ENCODE measurements around the gene MBNL1.
"Not testable (repeated sequence)": the region's sequence is repeated elsewhere in the genome, so short reads cannot be mapped to it uniquely, and the experiment has no call there.

MBNL1 gene

GRCh38 chr3:152416808-152417580 lies 148.3 kb downstream of the MBNL1 start:
- DNase-seq = no peak

DNA sequence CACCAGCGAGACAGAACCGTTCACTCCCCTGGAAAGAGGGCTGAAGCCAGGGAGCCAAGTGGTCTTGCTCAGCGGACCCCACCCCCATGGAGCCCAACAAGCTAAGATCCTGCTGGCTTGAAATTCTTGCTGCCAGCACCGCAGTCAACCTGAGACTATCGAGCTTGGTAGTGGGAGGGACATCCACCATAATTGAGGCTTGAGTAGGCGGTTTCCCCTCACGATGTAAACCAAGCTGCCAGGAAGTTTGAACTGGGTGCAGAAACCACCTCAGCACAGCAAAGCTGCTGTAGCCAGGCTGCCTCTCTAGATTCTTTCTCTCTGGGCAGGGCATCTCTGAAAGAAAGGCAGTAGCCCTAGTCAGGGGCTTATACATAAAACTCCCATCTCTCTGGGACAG lies 151.0 kb downstream of the MBNL1 start:
- no peak for DNase-seq

DNA sequence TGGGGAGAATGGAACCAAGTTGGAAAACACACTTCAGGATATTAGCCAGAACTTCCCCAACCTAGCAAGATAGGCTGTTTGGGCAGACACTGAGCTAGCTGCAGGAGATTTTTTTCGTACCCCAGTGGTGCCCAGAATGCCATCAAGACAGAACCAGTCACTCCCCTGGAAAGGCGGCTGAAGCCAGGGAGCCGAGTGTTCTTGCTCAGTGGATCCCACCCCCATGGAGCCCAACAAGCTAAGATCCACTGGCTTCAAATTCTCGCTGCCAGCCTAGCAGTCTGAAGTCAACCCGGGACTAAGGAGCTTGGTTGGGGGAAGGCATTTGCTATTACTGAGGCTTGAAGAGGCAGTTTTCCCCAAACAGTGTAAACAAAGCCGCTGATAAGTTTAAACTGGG lies 152.4 kb downstream of the MBNL1 start:
- no peak for DNase-seq

DNA sequence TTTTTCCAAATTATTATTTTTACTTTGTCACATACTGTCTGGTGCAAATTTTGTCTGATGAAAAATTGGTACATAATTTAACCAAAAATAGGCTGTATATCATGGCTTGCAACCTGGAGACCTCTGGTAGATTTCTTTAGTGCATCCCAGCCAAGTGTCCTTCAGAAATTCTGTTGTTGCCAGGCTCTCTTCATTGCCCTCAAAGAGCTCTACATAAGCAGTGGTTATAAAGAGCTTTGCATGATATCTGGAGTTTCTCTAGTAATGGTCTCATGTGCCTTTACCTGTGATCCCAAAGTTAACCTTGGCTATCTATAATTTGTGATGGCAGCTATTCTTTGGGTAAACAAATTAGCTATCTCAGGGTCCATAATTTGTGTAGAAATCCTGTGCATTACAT lies 157.7 kb downstream of the MBNL1 start:
- DNase-seq = no peak

- no peak for DNase-seq
Observed at GRCh38 chr3:152428577-152428976, 159.8 kb downstream of the MBNL1 start.

DNA sequence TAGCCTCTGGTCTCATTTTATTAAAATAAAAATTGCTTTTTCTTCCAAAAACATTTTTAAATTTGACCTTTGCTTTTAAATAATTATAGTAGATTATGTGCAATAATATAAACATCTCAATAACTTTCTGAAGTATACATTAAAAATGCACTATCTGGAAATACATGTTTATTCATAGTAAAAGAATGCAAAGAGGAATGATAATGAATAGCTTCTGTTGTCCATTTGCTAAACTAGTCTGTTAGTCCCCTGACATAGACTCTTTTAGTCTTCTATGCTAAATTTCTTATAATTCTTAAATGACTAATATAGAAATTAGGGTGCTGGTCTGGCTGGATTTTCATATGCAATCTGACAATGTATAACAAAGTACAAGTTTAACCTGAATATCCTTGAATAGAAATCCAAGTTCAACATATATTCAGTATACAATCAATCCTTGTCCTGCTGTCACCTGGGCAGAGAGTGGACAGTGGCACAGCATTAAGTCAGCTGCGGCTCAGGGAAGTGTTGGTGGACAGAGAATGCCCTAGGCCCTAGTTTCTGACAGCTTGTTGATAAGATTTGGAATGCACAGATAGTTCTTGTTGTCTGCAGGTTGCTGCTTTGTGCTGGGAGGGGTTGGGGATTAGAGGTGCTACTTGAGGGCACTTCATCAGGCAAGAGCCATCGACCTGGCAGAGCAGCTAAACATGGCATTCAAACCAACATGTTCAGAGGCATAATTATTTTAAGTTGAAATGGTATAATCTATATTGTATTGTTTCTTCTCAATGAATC lies 161.7 kb downstream of the MBNL1 start:
- peak; percentile 40 for DNase-seq

GRCh38 chr3:152434142-152434541 lies 165.4 kb downstream of the MBNL1 start:
- DNase-seq = no peak

DNA sequence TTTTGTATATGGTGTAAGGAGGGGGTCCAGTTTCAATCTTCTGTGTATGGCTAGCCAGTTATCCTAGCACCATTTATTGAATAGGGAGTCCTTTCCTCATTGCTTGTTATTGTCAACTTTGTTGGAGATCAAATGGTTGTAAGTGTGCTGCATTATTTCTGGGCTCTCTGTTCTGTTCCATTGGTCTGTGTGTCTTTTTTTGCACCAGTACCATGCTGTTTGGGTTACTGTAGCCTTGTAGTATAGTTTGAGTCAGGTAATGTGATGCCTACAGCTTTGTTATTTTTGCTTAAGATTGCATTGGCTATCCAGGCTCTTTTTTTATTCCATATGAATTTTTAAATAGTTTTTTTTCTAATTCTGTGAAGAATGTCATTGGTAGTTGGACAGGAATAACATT lies 166.5 kb downstream of the MBNL1 start:
- DNase-seq = not testable (repeated sequence)

GRCh38 chr3:152436707-152437590 lies 168.2 kb downstream of the MBNL1 start:
- no peak for DNase-seq

- no peak for DNase-seq
Observed at GRCh38 chr3:152438181-152438580, 169.5 kb downstream of the MBNL1 start.

DNA sequence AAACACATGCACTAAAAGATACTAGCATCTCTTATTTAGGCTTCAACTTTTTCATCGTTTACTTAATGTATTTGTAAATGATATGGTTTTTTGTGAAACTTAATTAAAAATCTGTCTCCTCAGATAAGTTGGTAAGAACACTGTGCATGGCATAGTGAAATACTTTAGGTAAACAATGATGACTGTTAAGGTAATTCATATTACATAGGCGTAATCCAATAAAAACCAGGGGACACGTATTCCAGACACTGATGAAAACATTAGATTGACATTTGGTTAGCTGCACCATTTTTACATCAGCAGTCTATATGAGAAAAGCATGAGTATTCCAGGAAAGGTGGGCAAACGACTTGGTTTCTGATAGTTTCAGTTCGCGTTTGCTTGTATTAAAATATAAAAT lies 170.0 kb downstream of the MBNL1 start:
- DNase-seq = no peak

GRCh38 chr3:152440243-152440642 lies 171.5 kb downstream of the MBNL1 start:
- not testable (repeated sequence) for DNase-seq

- DNase-seq = no peak
Observed at GRCh38 chr3:152443212-152444023, 174.7 kb downstream of the MBNL1 start.

DNA sequence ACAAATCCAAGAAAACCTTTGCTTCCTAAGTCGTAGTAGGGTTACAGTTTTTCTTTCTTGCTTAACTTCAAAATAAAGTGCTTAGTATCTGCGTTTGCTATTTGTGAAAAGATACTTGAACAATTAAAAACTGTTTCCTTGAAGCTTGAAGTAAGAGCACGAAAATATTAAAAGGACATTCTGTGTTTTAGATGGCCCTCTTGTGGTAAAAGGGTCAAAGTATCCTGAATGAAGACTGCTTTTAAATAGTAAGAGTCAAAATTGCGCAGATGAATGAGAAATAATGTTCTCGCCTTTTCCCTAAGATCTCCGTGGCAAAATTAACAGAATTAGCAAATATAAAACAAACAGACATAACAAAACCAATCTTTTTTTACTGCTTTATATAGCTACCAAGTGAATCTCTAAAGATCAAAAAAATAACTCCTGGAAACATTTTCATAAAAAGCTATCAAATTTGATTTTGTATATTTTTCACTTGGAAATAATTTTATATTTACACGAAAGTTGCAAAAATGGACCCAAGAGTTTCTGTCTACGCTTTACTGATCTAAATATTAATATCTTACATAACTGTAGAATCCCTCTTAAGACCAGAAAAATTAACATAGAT lies 175.4 kb downstream of the MBNL1 start:
- peak; percentile 22 for DNase-seq

DNA sequence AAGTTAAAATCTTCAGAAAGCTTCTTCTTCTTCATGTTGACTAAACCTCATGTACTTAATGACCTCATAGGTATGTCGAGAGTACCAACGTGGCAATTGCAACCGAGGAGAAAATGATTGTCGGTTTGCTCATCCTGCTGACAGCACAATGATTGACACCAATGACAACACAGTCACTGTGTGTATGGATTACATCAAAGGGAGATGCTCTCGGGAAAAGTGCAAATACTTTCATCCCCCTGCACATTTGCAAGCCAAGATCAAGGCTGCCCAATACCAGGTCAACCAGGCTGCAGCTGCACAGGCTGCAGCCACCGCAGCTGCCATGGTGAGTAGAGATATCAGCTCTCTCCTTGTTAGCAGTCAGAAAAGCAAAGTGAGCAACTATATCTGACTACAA lies 176.5 kb downstream of the MBNL1 start:
- DNase-seq = no peak

DNA sequence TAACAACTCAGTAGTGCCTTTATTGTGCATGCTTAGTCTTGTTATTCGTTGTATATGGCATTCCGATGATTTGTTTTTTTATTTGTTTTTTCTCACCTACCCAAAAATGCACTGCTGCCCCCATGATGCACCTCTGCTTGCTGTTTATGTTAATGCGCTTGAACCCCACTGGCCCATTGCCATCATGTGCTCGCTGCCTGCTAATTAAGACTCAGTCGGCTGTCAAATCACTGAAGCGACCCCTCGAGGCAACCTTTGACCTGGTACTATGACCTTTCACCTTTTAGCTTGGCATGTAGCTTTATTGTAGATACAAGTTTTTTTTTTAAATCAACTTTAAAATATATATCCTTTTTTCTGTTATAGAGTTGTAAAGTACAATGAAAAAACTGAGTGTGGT lies 177.8 kb downstream of the MBNL1 start:
- DNase-seq = no peak

- no peak for DNase-seq
Observed at GRCh38 chr3:152447511-152447910, 178.8 kb downstream of the MBNL1 start.

- DNase-seq = no peak
Observed at GRCh38 chr3:152448091-152448490, 179.4 kb downstream of the MBNL1 start.

GRCh38 chr3:152452318-152452717 lies 183.6 kb downstream of the MBNL1 start:
- DNase-seq = no peak

DNA sequence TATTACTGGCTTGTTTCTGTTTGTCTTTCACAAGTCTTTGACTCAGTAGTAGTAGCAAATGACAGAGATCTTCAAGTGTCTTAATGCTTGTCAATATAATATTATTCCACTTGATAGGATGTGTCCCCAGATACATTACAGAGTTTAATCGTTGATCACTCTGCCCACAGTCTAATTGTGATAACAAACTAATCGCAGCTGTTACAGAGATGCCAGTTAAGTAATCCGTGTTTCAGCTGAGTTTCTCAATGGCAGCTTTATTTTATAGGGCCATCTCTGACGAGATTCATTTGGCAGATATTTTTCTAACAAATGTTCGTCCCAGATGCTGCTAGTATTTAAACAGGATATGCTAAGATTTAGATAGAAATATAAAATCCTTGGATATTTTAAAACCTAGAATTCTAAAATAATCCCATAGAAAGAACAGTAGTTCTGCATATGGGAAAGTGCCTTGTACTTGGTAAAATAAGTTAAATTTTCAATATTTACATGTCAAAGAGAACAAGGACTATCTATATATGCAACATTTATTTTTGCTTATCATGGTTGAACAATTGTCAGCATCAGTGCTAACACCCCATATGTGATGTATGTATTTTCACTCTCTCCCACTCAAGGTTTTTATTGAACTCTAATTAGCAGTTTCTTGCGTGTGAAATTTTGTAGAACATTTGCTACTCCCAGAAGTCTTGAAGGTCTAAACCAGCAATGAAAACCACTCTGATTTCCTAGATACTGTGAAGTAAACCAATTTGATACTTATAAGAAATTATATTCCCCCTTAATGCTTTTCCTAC lies 185.5 kb downstream of the MBNL1 start:
- no peak for DNase-seq

GRCh38 chr3:152455989-152456388 lies 187.3 kb downstream of the MBNL1 start:
- no peak for DNase-seq

Measured in DMS79 treated with DMSO at 0.1 percent for 48 hours (cell line).